ENCODE data around the gene DCTN4. TPM values are rescaled to one million over a fixed set of nuclear protein-coding genes. Genes with fewer than 3 reads are reported as not detected.

DCTN4 gene
- total and polyA plus RNA-seq, 2 of the 8 experiments (the other 6 are each of a cell fraction or from before 2014, with no cell fraction given): 20.5 to 42.7 TPM

GRCh38 chr5:150780816-150781221, 22.0 kb upstream of the DCTN4 start:
- H3K4ac ChIP-seq (replicated peaks; ENCODE audit: insufficient read length, low read depth, low read length): no peak overlapping the region
- no peak for TF ChIP-seq JUND (IDR thresholded peaks at IDR 0.05; ENCODE audit: low read length)
- no peak for TF ChIP-seq RBBP5 (IDR thresholded peaks at IDR 0.05; ENCODE audit: borderline replicate concordance, low read depth, low read length)
- TF ChIP-seq KDM4A (IDR thresholded peaks at IDR 0.05; ENCODE audit: low read depth, low read length, severe bottlenecking): no peak

More at GRCh38 chr5:150780816-150781221, 22.0 kb upstream of the DCTN4 start:
- Histone ChIP-seq H3K4me3 (ENCODE audit: extremely low read depth in 1 of 4, insufficient read depth in 2 of 4, low read depth in 3 of 4, low read length in 4 of 4) (no peak overlapping the region), H4K8ac (ENCODE audit: extremely low read depth, insufficient read depth, low read length) (no peak overlapping the region), H2AFZ (ENCODE audit: low read length) (no peak overlapping the region), H4K5ac (ENCODE audit: insufficient read length, low read depth, low read length) (no peak overlapping the region), H2BK20ac (ENCODE audit: low read length) (no peak overlapping the region), H4K91ac (replicated peaks; ENCODE audit: insufficient read length, low read length) (no peak overlapping the region), H3K79me2 (ENCODE audit: control insufficient read depth in 1 of 2, insufficient read depth in 2 of 2, low read length in 2 of 2) (0 out of 4 replicates have a peak, but pooled peaks cover 0 to 3% of the 10 kb centered on the region in 2 experiments), H3K4me2 (ENCODE audit: insufficient read depth in 1 of 2, low read depth in 2 of 2, low read length in 2 of 2) (no peak overlapping the region), H3K9me3 (ENCODE audit: insufficient read depth in 2 of 2, low read depth in 1 of 2, low read length in 1 of 2) (no peaks in the 10 kb centered on the region; a peak in 2 of 4 replicates), H3K27me3 (replicated peaks in 1 of 4; ENCODE audit: control insufficient read depth in 3 of 4, extremely low read depth in 1 of 4, insufficient read depth in 3 of 4, low read length in 3 of 4) (peaks cover 0 to 7% (median 0%) of the 10 kb centered on the region in 4 experiments; a peak in 3 of 7 replicates), H3K4me1 (replicated peaks in 1 of 4; ENCODE audit: control insufficient read depth in 3 of 4, insufficient read depth in 4 of 4, low read length in 3 of 4) (peaks cover 6 to 19% (median 10%) of the 10 kb centered on the region in 4 experiments; a peak in 5 of 7 replicates), H3K14ac (ENCODE audit: insufficient read length) (no peak overlapping the region), H3K79me1 (ENCODE audit: low read depth, low read length) (no peaks in the 10 kb centered on the region), H3K9ac (replicated peaks in 1 of 4; ENCODE audit: extremely low read depth in 1 of 4, low read depth in 3 of 4, low read length in 3 of 4) (no peak overlapping the region), H3K23me2 (ENCODE audit: low read depth, low read length) (peaks cover 7% of the 10 kb centered on the region; the same call in 1 of the 2 replicates), H3K27ac (ENCODE audit: low read depth, low read length) (no peak overlapping the region), H3K56ac (replicated peaks; ENCODE audit: insufficient read length, low read depth, low read length) (no peak overlapping the region), H2BK120ac (replicated peaks; ENCODE audit: low read depth, low read length) (no peak overlapping the region), H2BK5ac (ENCODE audit: low read depth, low read length) (no peak overlapping the region), H2AK5ac (ENCODE audit: low read depth, low read length) (no peak overlapping the region), H2BK12ac (ENCODE audit: low read depth, low read length) (no peak overlapping the region), H3K18ac (ENCODE audit: extremely low read depth, low read length) (no peak overlapping the region), H4K20me1 (replicated peaks in 1 of 2; ENCODE audit: control insufficient read depth in 1 of 2, insufficient read depth in 2 of 2, low read length in 2 of 2) (no peaks in the 10 kb centered on the region), H3K36me3 (ENCODE audit: control insufficient read depth in 2 of 4, insufficient read depth in 4 of 4, low read length in 3 of 4) (0 out of 8 replicates have a peak, but pooled peaks cover 0 to 3% (median 0%) of the 10 kb centered on the region in 4 experiments), H3K23ac (ENCODE audit: insufficient read length) (no peak overlapping the region), H2BK15ac (ENCODE audit: low read length) (no peak overlapping the region)
- POLR2A ChIA-PET (ENCODE audit: partially characterized antibody): interaction anchor here (1.5 to 2.1 kb wide), 2 partner anchors 22 to 331 kb away, joined by 7 to 10 read pairs; partner anchors contain the start of genes DCTN4 and RPS14
- CTCF ChIA-PET (ENCODE audit: partially characterized antibody): interaction anchor here (1.2 to 6.5 kb wide), 5 partner anchors 18 to 370 kb away, joined by 3 to 40 read pairs (median 4); no protein-coding TSS in a partner anchor
- DNase-seq (ENCODE audit: low read depth in 1 of 2, low spot score in 2 of 2): no peak
- no peak for FAIRE-seq
- WGBS, 2 experiments (ENCODE audit: extremely low coverage in 1 of 2, insufficient coverage in 1 of 2, insufficient read length in 1 of 2, insufficient replicate concordance in 2 of 2, low coverage in 1 of 2, low lambda C conversion rate in 2 of 2, missing lambda C conversion rate in 1 of 2): 86% methylated on average over 5 of the region's 5 CpGs; no CpG with 5 or more reads in 1 of the 2 experiments

Data from H1 (cell line).